ENCODE results near the gene NGFR. TPM values are rescaled to one million over a fixed set of nuclear protein-coding genes. Genes with fewer than 3 reads are reported as not detected.

The NGFR gene
- total and polyA plus RNA-seq, 2 donors (not counting 1 experiment from before 2014, with no cell fraction given) = 0.31 to 1.6 TPM

DNA sequence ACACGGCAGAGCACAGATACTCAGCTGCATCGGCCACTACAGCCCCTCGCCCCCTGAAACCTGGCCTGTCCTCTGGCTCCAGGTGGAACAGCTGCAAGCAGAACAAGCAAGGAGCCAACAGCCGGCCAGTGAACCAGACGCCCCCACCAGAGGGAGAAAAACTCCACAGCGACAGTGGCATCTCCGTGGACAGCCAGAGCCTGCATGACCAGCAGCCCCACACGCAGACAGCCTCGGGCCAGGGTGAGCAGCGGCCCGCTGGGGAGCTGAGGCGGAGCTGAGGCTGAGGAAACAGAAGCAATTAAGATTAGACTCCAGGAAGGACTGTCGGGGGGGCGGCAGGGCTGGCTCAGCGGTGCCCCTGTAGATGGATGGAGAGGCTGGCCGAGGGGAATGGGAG, 16.7 kb downstream of the NGFR start:
- no peak overlapping the region for H3K4me3 ChIP-seq (ENCODE audit: control extremely low read depth in 1 of 5, extremely low read depth in 1 of 5, insufficient read depth in 1 of 5, low read depth in 2 of 5, low read length in 4 of 5)
- ATAC-seq (ENCODE audit: low read depth) = no peak
- H3K9ac ChIP-seq (ENCODE audit: low read length) = no peak overlapping the region
- peaks cover 0 to 6% (median 0%) of the 10 kb centered on the region in 3 donors for H3K9me3 ChIP-seq (ENCODE audit: control extremely low read depth in 1 of 3, control insufficient read depth in 2 of 3, insufficient read depth in 1 of 3, low read length in 2 of 3)
- no peak for DNase-seq
- intact Hi-C loops (cut with micrococcal nuclease) = no loop called here
- CTCF ChIA-PET = interaction anchor here (1.6 kb wide), 1 partner anchor 15 kb away, joined by 3 read pairs; no protein-coding TSS in a partner anchor
- H3K4me1 ChIP-seq (ENCODE audit: control insufficient read depth in 2 of 2, insufficient read depth in 2 of 2, low read length in 2 of 2) = no peaks in the 10 kb centered on the region
- Mint-ChIP-seq H3K27ac (no peak overlapping the region), H3K27me3 (peaks cover 23% of the 10 kb centered on the region), H3K4me1 (no peaks in the 10 kb centered on the region), H3K4me3 (no peak overlapping the region), H3K9me3 (ENCODE audit: insufficient read depth) (no peaks in the 10 kb centered on the region)
- no peak overlapping the region for H2AFZ ChIP-seq (ENCODE audit: insufficient read depth, low read depth, low read length, poor library complexity, severe bottlenecking)
- POLR2A ChIA-PET = no interaction called here
- no peaks in the 10 kb centered on the region for H3K79me2 ChIP-seq (ENCODE audit: control insufficient read depth, insufficient read depth, low read length)
- peaks cover 0 to 25% (median 2%) of the 10 kb centered on the region in 4 experiments for H3K27me3 ChIP-seq (replicated peaks in 1 of 4; ENCODE audit: control extremely low read depth in 1 of 4, control insufficient read depth in 3 of 4, insufficient read depth in 4 of 4, low read length in 3 of 4)
- WGBS (ENCODE audit: insufficient coverage) = 89% methylated on average over 16 of the region's 16 CpGs
- no peaks in the 10 kb centered on the region for H3K36me3 ChIP-seq (replicated peaks in 1 of 2; ENCODE audit: control extremely low read depth in 1 of 2, control insufficient read depth in 1 of 2, extremely low read depth in 1 of 2, insufficient read depth in 2 of 2, low read length in 1 of 2)
- no peaks in the 10 kb centered on the region for H4K20me1 ChIP-seq (ENCODE audit: control insufficient read depth, insufficient read depth, low read length, poor library complexity, severe bottlenecking)
- no peak overlapping the region for H3K27ac ChIP-seq (ENCODE audit: low read length in 2 of 2)
- H3K4me2 ChIP-seq (replicated peaks; ENCODE audit: low read depth, low read length, poor library complexity, severe bottlenecking) = no peak overlapping the region
- TF ChIP-seq EZH2 (IDR thresholded peaks at IDR 0.05; ENCODE audit: borderline replicate concordance, insufficient read depth, low read depth, low read length, poor library complexity, severe bottlenecking) = no peak
- TF ChIP-seq, protein P1, sequence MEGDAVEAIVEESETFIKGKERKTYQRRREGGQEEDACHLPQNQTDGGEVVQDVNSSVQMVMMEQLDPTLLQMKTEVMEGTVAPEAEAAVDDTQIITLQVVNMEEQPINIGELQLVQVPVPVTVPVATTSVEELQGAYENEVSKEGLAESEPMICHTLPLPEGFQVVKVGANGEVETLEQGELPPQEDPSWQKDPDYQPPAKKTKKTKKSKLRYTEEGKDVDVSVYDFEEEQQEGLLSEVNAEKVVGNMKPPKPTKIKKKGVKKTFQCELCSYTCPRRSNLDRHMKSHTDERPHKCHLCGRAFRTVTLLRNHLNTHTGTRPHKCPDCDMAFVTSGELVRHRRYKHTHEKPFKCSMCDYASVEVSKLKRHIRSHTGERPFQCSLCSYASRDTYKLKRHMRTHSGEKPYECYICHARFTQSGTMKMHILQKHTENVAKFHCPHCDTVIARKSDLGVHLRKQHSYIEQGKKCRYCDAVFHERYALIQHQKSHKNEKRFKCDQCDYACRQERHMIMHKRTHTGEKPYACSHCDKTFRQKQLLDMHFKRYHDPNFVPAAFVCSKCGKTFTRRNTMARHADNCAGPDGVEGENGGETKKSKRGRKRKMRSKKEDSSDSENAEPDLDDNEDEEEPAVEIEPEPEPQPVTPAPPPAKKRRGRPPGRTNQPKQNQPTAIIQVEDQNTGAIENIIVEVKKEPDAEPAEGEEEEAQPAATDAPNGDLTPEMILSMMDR (IDR thresholded peaks at IDR 0.05) = no peak

GRCh38 chr17:49512296-49513043, 17.4 kb downstream of the NGFR start:
- CTCF ChIA-PET = interaction anchor here (1.6 kb wide), 1 partner anchor 16 kb away, joined by 3 read pairs; no protein-coding TSS in a partner anchor
- intact Hi-C loops (cut with micrococcal nuclease) = no loop called here
- no peaks in the 10 kb centered on the region for H3K36me3 ChIP-seq (replicated peaks in 1 of 2; ENCODE audit: control extremely low read depth in 1 of 2, control insufficient read depth in 1 of 2, extremely low read depth in 1 of 2, insufficient read depth in 2 of 2, low read length in 1 of 2)
- DNase-seq (no peak), ATAC-seq (ENCODE audit: low read depth) (no peak)
- H3K27me3 ChIP-seq (replicated peaks in 1 of 4; ENCODE audit: control extremely low read depth in 1 of 4, control insufficient read depth in 3 of 4, insufficient read depth in 4 of 4, low read length in 3 of 4) = peaks cover 0 to 18% (median 2%) of the 10 kb centered on the region in 4 experiments
- no peak overlapping the region for H3K4me3 Mint-ChIP-seq
- no peak overlapping the region for H3K9ac ChIP-seq (ENCODE audit: low read length)
- no peaks in the 10 kb centered on the region for H3K79me2 ChIP-seq (ENCODE audit: control insufficient read depth, insufficient read depth, low read length)
- no peak overlapping the region for H3K27ac ChIP-seq (ENCODE audit: low read length in 2 of 2)
- H3K27ac Mint-ChIP-seq = no peak overlapping the region
- no peaks in the 10 kb centered on the region for H4K20me1 ChIP-seq (ENCODE audit: control insufficient read depth, insufficient read depth, low read length, poor library complexity, severe bottlenecking)
- no peak overlapping the region for H3K4me2 ChIP-seq (replicated peaks; ENCODE audit: low read depth, low read length, poor library complexity, severe bottlenecking)
- POLR2A ChIA-PET = no interaction called here
- H2AFZ ChIP-seq (ENCODE audit: insufficient read depth, low read depth, low read length, poor library complexity, severe bottlenecking) = no peak overlapping the region
- TF ChIP-seq, protein P1 (IDR thresholded peaks at IDR 0.05) = no peak
- TF ChIP-seq EZH2 (IDR thresholded peaks at IDR 0.05; ENCODE audit: borderline replicate concordance, insufficient read depth, low read depth, low read length, poor library complexity, severe bottlenecking) = no peak
- peaks cover 0 to 9% (median 0%) of the 10 kb centered on the region in 3 donors for H3K9me3 ChIP-seq (ENCODE audit: control extremely low read depth in 1 of 3, control insufficient read depth in 2 of 3, insufficient read depth in 1 of 3, low read length in 2 of 3)
- 91% methylated on average over 24 of the region's 26 CpGs for WGBS (ENCODE audit: insufficient coverage)
- peaks cover 18% of the 10 kb centered on the region for H3K27me3 Mint-ChIP-seq
- H3K4me1 Mint-ChIP-seq = no peaks in the 10 kb centered on the region
- H3K4me1 ChIP-seq (ENCODE audit: control insufficient read depth in 2 of 2, insufficient read depth in 2 of 2, low read length in 2 of 2) = no peaks in the 10 kb centered on the region
- H3K4me3 ChIP-seq (ENCODE audit: control extremely low read depth in 1 of 5, extremely low read depth in 1 of 5, insufficient read depth in 1 of 5, low read depth in 2 of 5, low read length in 4 of 5) = no peak overlapping the region
- no peaks in the 10 kb centered on the region for H3K9me3 Mint-ChIP-seq (ENCODE audit: insufficient read depth)
